OCI-LY7 (cell line): Measurements from ENCODE around the gene SEMG2. TPM values are rescaled to one million over a fixed set of nuclear protein-coding genes. Genes with fewer than 3 reads are reported as not detected.

Source experiments
- BruUV-seq: library from RNA; stranded (reverse); fragments of 400-500 nt; replicated peaks from 2 replicates; lab custom pipeline; 2021; lab: Mats Ljungman, UMichigan
- CTCF ChIA-PET: fragments of 300-600 bp; sonication (Branson Sonifier 250); formaldehyde crosslinking; loops from one replicate; lab custom pipeline; 2022; ENCODE audit warnings: antibody characterized with exemption; ENCODE audit not compliant: unreplicated experiment; lab: Charles Lee
- POLR2A ChIA-PET: fragments of 300-600 bp; sonication (Branson Sonifier 250); formaldehyde crosslinking; loops from one replicate; lab custom pipeline; 2022; ENCODE audit warnings: antibody characterized with exemption; lab: Charles Lee
- DNase-seq: peaks from one replicate; pipeline ENCODE4 v3.0.0-alpha.2; 2015; ENCODE audit warnings: low spot score
- H2AFZ ChIP-seq: fragments of 200-600 bp; sonication (generic), shearing (Covaris generic); 2 replicates; pipeline ENCODE4 v1.6.1; 2014; ENCODE audit warnings: mild to moderate bottlenecking, antibody characterized with exemption, low read length, moderate library complexity
- H3K27ac ChIP-seq: fragments of 200-600 bp; sonication (generic); 2 replicates; pipeline ENCODE4 v1.5.1; 2014; ENCODE audit warnings: mixed run types, low read depth, mild to moderate bottlenecking, moderate library complexity, low read length, inconsistent platforms; ENCODE audit not compliant: poor library complexity, severe bottlenecking
- H3K36me3 ChIP-seq: fragments of 200-600 bp; sonication (generic); 2 replicates; pipeline ENCODE4 v1.6.1; 2014; ENCODE audit warnings: mild to moderate bottlenecking, antibody characterized with exemption, low read length, moderate library complexity, mixed read lengths; ENCODE audit not compliant: insufficient read depth
- H3K4me1 ChIP-seq: fragments of 200-600 bp; sonication (generic); 2 replicates; pipeline ENCODE4 v1.5.1; 2014; ENCODE audit warnings: mild to moderate bottlenecking, low read length; ENCODE audit not compliant: insufficient read depth, poor library complexity, severe bottlenecking
- H3K4me2 ChIP-seq: fragments of 200-600 bp; sonication (generic); 2 replicates; pipeline ENCODE4 v1.6.1; 2014; ENCODE audit warnings: mild to moderate bottlenecking, low read length
- H3K4me3 ChIP-seq: fragments of 200-600 bp; sonication (generic); 2 replicates; pipeline ENCODE4 v1.5.1; 2014; ENCODE audit warnings: mild to moderate bottlenecking, low read depth, low read length; ENCODE audit not compliant: poor library complexity, severe bottlenecking
- H3K79me2 ChIP-seq: fragments of 200-600 bp; sonication (generic); 2 replicates; pipeline ENCODE4 v1.6.1; 2016; ENCODE audit warnings: low read depth, mild to moderate bottlenecking, low read length, moderate library complexity, mixed read lengths; ENCODE audit not compliant: insufficient read depth
- H3K9me2 ChIP-seq: fragments of 200-600 bp; sonication (generic); 2 replicates; pipeline ENCODE4 v1.6.1; 2016; ENCODE audit warnings: mild to moderate bottlenecking, low read length, mixed read lengths; ENCODE audit not compliant: insufficient read depth
- H3K9me3 ChIP-seq: fragments of 200-600 bp; sonication (generic); 2 replicates; pipeline ENCODE4 v1.6.1; 2014; ENCODE audit warnings: mild to moderate bottlenecking, mixed run types, low read length, mixed read lengths
- H4K20me1 ChIP-seq: fragments of 200-600 bp; sonication (generic); 2 replicates; pipeline ENCODE4 v1.6.1; 2014; ENCODE audit warnings: mild to moderate bottlenecking, antibody characterized with exemption, low read length, moderate library complexity, mixed read lengths; ENCODE audit not compliant: insufficient read depth
- CTCF ChIP-seq: fragments of 200-600 bp; sonication (generic); conservative IDR thresholded peaks from 2 replicates; pipeline ENCODE4 v1.5.1; 2014; ENCODE audit warnings: mild to moderate bottlenecking, antibody characterized with exemption, low read length, moderate library complexity, mixed read lengths
- EZH2phosphoT487 ChIP-seq: fragments of 200-600 bp; sonication (generic); IDR thresholded peaks from 2 replicates; pipeline ENCODE4 v1.6.1; 2018; ENCODE audit warnings: low read depth, borderline replicate concordance, mild to moderate bottlenecking, mixed run types, antibody characterized with exemption, low read length, moderate library complexity, mixed read lengths
- intact Hi-C: fragments of 100-400 bp; cut with micrococcal nuclease; formaldehyde crosslinking; loops from one replicate; pipeline ENCODE4 v1.10.0; 2022; ENCODE audit not compliant: unreplicated experiment
- total RNA-seq, 2 experiments: library from RNA; depleted of rRNA in 1 of 2; stranded (reverse); fragments of >200 nt in 1 of 2; shearing (Covaris generic) in 1 of 2; gene quantifications; 2 replicates each; pipeline ENCODE4 v1.2.3, GENCODE V29; 2014 to 2022

Gene SEMG2
- total RNA-seq, 2 experiments from 2014 or later = not detected

GRCh38 chr20:45209924-45210323 is 11.2 kb upstream of the SEMG2 start:
- Histone ChIP-seq H3K9me2 (no peaks in the 10 kb centered on the region), H2AFZ (no peak overlapping the region), H3K79me2 (no peaks in the 10 kb centered on the region), H3K36me3 (no peaks in the 10 kb centered on the region), H3K9me3 (no peaks in the 10 kb centered on the region), H3K27ac (no peak overlapping the region), H3K4me2 (no peak overlapping the region), H3K4me1 (no peaks in the 10 kb centered on the region), H3K4me3 (no peak overlapping the region), H4K20me1 (no peaks in the 10 kb centered on the region)
- CTCF ChIA-PET = no interaction called here
- intact Hi-C loops = loop anchor here (10.0 kb wide), 2 partner anchors 65 to 695 kb away; no protein-coding TSS in a partner anchor
- TF ChIP-seq EZH2phosphoT487 (no peak), CTCF (no peak)
- BruUV-seq = no TSS peak
- POLR2A ChIA-PET = no interaction called here
- DNase-seq = no peak

GRCh38 chr20:45211569-45212474 is 9.4 kb upstream of the SEMG2 start:
- Histone ChIP-seq H3K4me2 (no peak overlapping the region), H3K4me3 (no peak overlapping the region), H3K9me2 (no peaks in the 10 kb centered on the region), H3K27ac (no peak overlapping the region), H4K20me1 (no peaks in the 10 kb centered on the region), H3K36me3 (no peaks in the 10 kb centered on the region), H3K4me1 (no peaks in the 10 kb centered on the region), H3K9me3 (no peaks in the 10 kb centered on the region), H3K79me2 (no peaks in the 10 kb centered on the region), H2AFZ (no peak overlapping the region)
- intact Hi-C loops = loop anchor here (10.0 kb wide), 1 partner anchor 697 kb away; no protein-coding TSS in a partner anchor
- POLR2A ChIA-PET = no interaction called here
- no peak for DNase-seq
- TF ChIP-seq EZH2phosphoT487 (no peak), CTCF (no peak)
- CTCF ChIA-PET = no interaction called here
- no TSS peak for BruUV-seq

GRCh38 chr20:45212836-45213235 is 8.3 kb upstream of the SEMG2 start:
- TF ChIP-seq CTCF (no peak), EZH2phosphoT487 (no peak)
- no peak overlapping the region for H3K4me2 ChIP-seq
- BruUV-seq = no TSS peak
- CTCF ChIA-PET = no interaction called here
- POLR2A ChIA-PET = no interaction called here
- no peak overlapping the region for H3K27ac ChIP-seq
- H3K9me2 ChIP-seq = no peaks in the 10 kb centered on the region
- intact Hi-C loops = loop anchor here (10.0 kb wide), 1 partner anchor 698 kb away; no protein-coding TSS in a partner anchor
- H3K36me3 ChIP-seq = no peaks in the 10 kb centered on the region
- no peak overlapping the region for H2AFZ ChIP-seq
- no peak overlapping the region for H3K4me3 ChIP-seq
- no peaks in the 10 kb centered on the region for H4K20me1 ChIP-seq
- DNase-seq = no peak
- no peaks in the 10 kb centered on the region for H3K4me1 ChIP-seq
- H3K9me3 ChIP-seq = no peaks in the 10 kb centered on the region
- H3K79me2 ChIP-seq = no peaks in the 10 kb centered on the region
